ENCODE data around the gene ZMYND15. TPM values are rescaled to one million over a fixed set of nuclear protein-coding genes. Genes with fewer than 3 reads are reported as not detected.

The ZMYND15 gene
- total and polyA plus RNA-seq, 2 of the 13 experiments (the other 11 are each of a cell fraction or from before 2014, with no cell fraction given) = 0.24 to 2.7 TPM

DNA sequence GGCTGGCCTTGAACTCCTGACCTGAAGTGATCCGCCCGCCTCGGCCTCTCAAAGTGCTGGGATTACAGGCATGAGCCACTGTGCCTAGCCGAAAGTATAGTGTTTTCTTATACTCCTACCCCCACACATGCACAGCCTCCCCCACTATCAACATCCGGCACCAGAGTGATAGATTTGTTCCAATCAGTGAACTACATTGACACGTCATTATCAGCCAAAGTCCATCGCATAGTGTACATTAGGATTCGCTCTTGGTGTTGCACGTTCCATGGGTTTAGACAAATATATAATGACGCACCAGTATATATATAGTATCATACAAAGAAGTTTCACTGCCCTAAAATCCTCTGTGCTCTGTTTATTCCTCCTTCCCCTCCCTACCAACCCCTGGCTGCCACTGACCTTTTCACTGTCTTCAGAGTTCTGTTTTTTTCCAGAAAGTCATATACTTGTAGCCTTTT lies 20.2 kb downstream of the ZMYND15 start (continued):
- TF ChIP-seq ZNF460 (CRISPR knock-in tag; IDR thresholded peaks at IDR 0.05; ENCODE audit: borderline replicate concordance) (no peak; the same call in none of the 2 replicates), IKZF4 (CRISPR knock-in tag; IDR thresholded peaks at IDR 0.05; ENCODE audit: borderline replicate concordance, low read depth, not compliant biosample characterization) (no peak), SRSF9 (IDR thresholded peaks at IDR 0.05; ENCODE audit: borderline replicate concordance, insufficient read depth, low read depth, low read length, poor library complexity, severe bottlenecking) (no peak), ZIK1 (CRISPR knock-in tag; IDR thresholded peaks at IDR 0.05; ENCODE audit: borderline replicate concordance, low read depth) (no peak), GABPB1 (CRISPR knock-in tag; IDR thresholded peaks at IDR 0.05) (peak; percentile 73), ARHGAP35 (CRISPR knock-in tag; IDR thresholded peaks at IDR 0.05; ENCODE audit: borderline replicate concordance) (no peak), ZNF775 (CRISPR knock-in tag; IDR thresholded peaks at IDR 0.05; ENCODE audit: borderline replicate concordance) (no peak), ZNF432 (CRISPR knock-in tag; IDR thresholded peaks at IDR 0.05; ENCODE audit: borderline replicate concordance) (no peak), MED8 (CRISPR knock-in tag; IDR thresholded peaks at IDR 0.05; ENCODE audit: insufficient replicate concordance) (no peak), KDM5B (CRISPR knock-in tag; IDR thresholded peaks at IDR 0.05; ENCODE audit: borderline replicate concordance) (no peak), STAT5B (CRISPR knock-in tag; IDR thresholded peaks at IDR 0.05) (no peak), ZNF296 (CRISPR knock-in tag; conservative IDR thresholded peaks at IDR 0.05) (no peak), ZMYM3 (CRISPR knock-in tag; IDR thresholded peaks at IDR 0.05) (peak; percentile 72), SIX1 (CRISPR knock-in tag; IDR thresholded peaks at IDR 0.05; ENCODE audit: borderline replicate concordance) (peak; percentile 79), ZBTB38 (CRISPR knock-in tag; IDR thresholded peaks at IDR 0.05) (peak; percentile 45; the same call in 1 of the 2 replicates), DNMT3B (CRISPR knock-in tag; conservative IDR thresholded peaks at IDR 0.05) (0 out of 2 replicates have a peak, but pooled peaks have one; percentile 30), ZNF557 (CRISPR knock-in tag; IDR thresholded peaks at IDR 0.05) (no peak), ZNF292 (CRISPR knock-in tag; IDR thresholded peaks at IDR 0.05; ENCODE audit: borderline replicate concordance, low read depth) (peak; percentile 19), ZNF577 (CRISPR knock-in tag; IDR thresholded peaks at IDR 0.05; ENCODE audit: borderline replicate concordance, low read depth) (no peak), KDM4B (CRISPR knock-in tag; IDR thresholded peaks at IDR 0.05) (no peak), TBX3 (IDR thresholded peaks at IDR 0.05; ENCODE audit: borderline replicate concordance) (peak; percentile 91)
- TF ChIP-seq, protein P1, sequence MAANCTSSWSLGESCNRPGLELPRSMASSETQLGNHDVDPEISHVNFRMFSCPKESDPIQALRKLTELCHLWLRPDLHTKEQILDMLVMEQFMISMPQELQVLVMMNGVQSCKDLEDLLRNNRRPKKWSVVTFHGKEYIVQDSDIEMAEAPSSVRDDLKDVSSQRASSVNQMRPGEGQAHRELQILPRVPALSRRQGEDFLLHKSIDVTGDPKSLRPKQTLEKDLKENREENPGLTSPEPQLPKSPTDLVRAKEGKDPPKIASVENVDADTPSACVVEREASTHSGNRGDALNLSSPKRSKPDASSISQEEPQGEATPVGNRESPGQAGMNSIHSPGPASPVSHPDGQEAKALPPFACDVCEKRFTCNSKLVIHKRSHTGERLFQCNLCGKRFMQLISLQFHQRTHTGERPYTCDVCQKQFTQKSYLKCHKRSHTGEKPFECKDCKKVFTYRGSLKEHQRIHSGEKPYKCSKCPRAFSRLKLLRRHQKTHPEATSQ (CRISPR knock-in tag; IDR thresholded peaks at IDR 0.05; ENCODE audit: borderline replicate concordance) = no peak; the same call in 1 of the 2 replicates
- TF ChIP-seq, protein P2, sequence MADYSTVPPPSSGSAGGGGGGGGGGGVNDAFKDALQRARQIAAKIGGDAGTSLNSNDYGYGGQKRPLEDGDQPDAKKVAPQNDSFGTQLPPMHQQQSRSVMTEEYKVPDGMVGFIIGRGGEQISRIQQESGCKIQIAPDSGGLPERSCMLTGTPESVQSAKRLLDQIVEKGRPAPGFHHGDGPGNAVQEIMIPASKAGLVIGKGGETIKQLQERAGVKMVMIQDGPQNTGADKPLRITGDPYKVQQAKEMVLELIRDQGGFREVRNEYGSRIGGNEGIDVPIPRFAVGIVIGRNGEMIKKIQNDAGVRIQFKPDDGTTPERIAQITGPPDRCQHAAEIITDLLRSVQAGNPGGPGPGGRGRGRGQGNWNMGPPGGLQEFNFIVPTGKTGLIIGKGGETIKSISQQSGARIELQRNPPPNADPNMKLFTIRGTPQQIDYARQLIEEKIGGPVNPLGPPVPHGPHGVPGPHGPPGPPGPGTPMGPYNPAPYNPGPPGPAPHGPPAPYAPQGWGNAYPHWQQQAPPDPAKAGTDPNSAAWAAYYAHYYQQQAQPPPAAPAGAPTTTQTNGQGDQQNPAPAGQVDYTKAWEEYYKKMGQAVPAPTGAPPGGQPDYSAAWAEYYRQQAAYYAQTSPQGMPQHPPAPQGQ (CRISPR knock-in tag; IDR thresholded peaks at IDR 0.05; ENCODE audit: borderline replicate concordance) = no peak
- TF ChIP-seq, protein P3, sequence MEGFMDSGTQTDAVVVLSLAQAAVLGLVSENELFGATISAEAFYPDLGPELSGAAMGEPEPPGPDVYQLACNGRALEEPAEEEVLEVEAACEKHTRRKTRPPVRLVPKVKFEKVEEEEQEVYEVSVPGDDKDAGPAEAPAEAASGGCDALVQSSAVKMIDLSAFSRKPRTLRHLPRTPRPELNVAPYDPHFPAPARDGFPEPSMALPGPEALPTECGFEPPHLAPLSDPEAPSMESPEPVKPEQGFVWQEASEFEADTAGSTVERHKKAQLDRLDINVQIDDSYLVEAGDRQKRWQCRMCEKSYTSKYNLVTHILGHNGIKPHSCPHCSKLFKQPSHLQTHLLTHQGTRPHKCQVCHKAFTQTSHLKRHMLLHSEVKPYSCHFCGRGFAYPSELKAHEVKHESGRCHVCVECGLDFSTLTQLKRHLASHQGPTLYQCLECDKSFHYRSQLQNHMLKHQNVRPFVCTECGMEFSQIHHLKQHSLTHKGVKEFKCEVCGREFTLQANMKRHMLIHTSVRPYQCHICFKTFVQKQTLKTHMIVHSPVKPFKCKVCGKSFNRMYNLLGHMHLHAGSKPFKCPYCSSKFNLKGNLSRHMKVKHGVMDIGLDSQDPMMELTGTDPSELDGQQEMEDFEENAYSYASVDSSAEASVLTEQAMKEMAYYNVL (CRISPR knock-in tag; IDR thresholded peaks at IDR 0.05; ENCODE audit: borderline replicate concordance) = peak; percentile 91
- TF ChIP-seq, protein P4, sequence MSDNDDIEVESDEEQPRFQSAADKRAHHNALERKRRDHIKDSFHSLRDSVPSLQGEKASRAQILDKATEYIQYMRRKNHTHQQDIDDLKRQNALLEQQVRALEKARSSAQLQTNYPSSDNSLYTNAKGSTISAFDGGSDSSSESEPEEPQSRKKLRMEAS (IDR thresholded peaks at IDR 0.05) = peak; percentile 56
